Measurements from ENCODE around the gene PNP. TPM values are rescaled to one million over a fixed set of nuclear protein-coding genes. Genes with fewer than 3 reads are reported as not detected.

The PNP gene
- total and polyA plus RNA-seq, 3 donors from 2014 or later, result 13.6 to 21.8 (median 18.9) TPM

GRCh38 chr14:20454516-20455354 lies 14.5 kb upstream of the PNP start, which contains the start of the genes APEX1 and OSGEP:
APEX1 (plus strand) TSS chr14:20455226; CDS start chr14:20455646, 420 bp downstream.
OSGEP (minus strand) TSS chr14:20454812; CDS start chr14:20454683, 129 bp downstream.
- 0 to 1% methylated on average over 52 to 55 of the region's 56 CpGs for WGBS, 2 donors
- intact Hi-C loops (cut with DNase I; ENCODE audit: low total_unique reads), result loop anchor here (10.0 kb wide), 1 partner anchor 110 kb away; the partner anchor contains the start of gene PARP2
- DNase-seq, result peak; percentile 99
- Histone ChIP-seq H3K9me3 (no peaks in the 10 kb centered on the region), H3K4me3 (peak within 1 kb of the TSS; percentile 69 to 89), H3K4me1 (peaks cover 14% of the 10 kb centered on the region), H3K36me3 (ENCODE audit: low read depth, missing control alignments) (no peaks in the 10 kb centered on the region), H3K27me3 (no peaks in the 10 kb centered on the region), H3K27ac (peak within 1 kb of the TSS; percentile 84 to 91)
- TF ChIP-seq CTCF (IDR thresholded peaks at IDR 0.05) (no peak), POLR2A (IDR thresholded peaks at IDR 0.05) (peak; percentile 19)

GRCh38 chr14:20455355-20456300 lies 13.6 kb upstream of the PNP start:
- intact Hi-C loops (cut with DNase I; ENCODE audit: low total_unique reads), result loop anchor here (10.0 kb wide), 1 partner anchor 111 kb away; the partner anchor contains the start of gene PARP2
- no peaks in the 10 kb centered on the region for H3K36me3 ChIP-seq (ENCODE audit: low read depth, missing control alignments)

GRCh38 chr14:20456971-20457370 lies 12.2 kb upstream of the PNP start:
- intact Hi-C loops (cut with DNase I; ENCODE audit: low total_unique reads), result loop anchor here (10.0 kb wide), 1 partner anchor 112 kb away; the partner anchor contains the start of gene PARP2
- Histone ChIP-seq H3K27me3 (no peaks in the 10 kb centered on the region), H3K9me3 (no peaks in the 10 kb centered on the region), H3K27ac (peak overlapping the region in 1 of 2 donors; percentile 14), H3K4me3 (no peak overlapping the region), H3K4me1 (peaks cover 24% of the 10 kb centered on the region), H3K36me3 (ENCODE audit: low read depth, missing control alignments) (no peaks in the 10 kb centered on the region)
- TF ChIP-seq POLR2A (IDR thresholded peaks at IDR 0.05) (no peak), CTCF (IDR thresholded peaks at IDR 0.05) (no peak)
- WGBS, 2 donors, result 80 to 81% methylated on average over 13 of the region's 13 CpGs
- DNase-seq, result no peak

More at GRCh38 chr14:20455355-20456300, 13.6 kb upstream of the PNP start:
- DNase-seq, result no peak
- H3K27ac ChIP-seq, result peak overlapping the region; percentile 84 to 91
- TF ChIP-seq CTCF (IDR thresholded peaks at IDR 0.05) (no peak), POLR2A (IDR thresholded peaks at IDR 0.05) (no peak)
- H3K9me3 ChIP-seq, result no peaks in the 10 kb centered on the region
- H3K27me3 ChIP-seq, result no peaks in the 10 kb centered on the region
- peak overlapping the region; percentile 69 to 89 for H3K4me3 ChIP-seq
- WGBS, 2 donors, result 1% methylated on average over 38 to 39 of the region's 39 CpGs
- peaks cover 22% of the 10 kb centered on the region for H3K4me1 ChIP-seq

- peaks cover 23% of the 10 kb centered on the region for H3K4me1 ChIP-seq
- WGBS, 2 donors, result 63 to 67% methylated on average over 8 of the region's 8 CpGs
- no peak for DNase-seq
- H3K9me3 ChIP-seq, result no peaks in the 10 kb centered on the region
- peak overlapping the region in 1 of 2 donors; percentile 14 for H3K27ac ChIP-seq
- intact Hi-C loops (cut with DNase I; ENCODE audit: low total_unique reads), result loop anchor here (10.0 kb wide), 1 partner anchor 113 kb away; the partner anchor contains the start of gene PARP2
- no peaks in the 10 kb centered on the region for H3K27me3 ChIP-seq
- no peaks in the 10 kb centered on the region for H3K36me3 ChIP-seq (ENCODE audit: low read depth, missing control alignments)
- H3K4me3 ChIP-seq, result no peak overlapping the region
- TF ChIP-seq POLR2A (IDR thresholded peaks at IDR 0.05), result no peak
- no peak for TF ChIP-seq CTCF (IDR thresholded peaks at IDR 0.05)
Measured at GRCh38 chr14:20458031-20458789, 11.0 kb upstream of the PNP start.
